ENCODE data around the gene ACOD1.

DNA sequence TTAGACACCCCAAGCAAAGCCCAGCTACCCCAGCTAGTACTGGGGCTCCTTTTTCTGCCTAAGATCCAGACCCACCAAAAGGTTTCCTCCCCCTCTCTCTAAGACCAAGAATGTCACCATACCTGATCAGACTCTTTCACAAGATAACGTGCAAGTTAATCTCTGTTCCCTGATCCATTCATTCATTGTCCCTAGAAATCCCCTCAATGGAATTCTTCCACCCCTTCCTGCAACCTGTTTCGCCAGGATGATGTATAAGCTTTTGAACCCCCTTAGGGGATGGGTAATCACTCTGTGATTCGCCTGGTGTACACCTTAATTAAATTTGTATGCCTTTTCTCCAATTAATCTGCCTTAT, 26.3 kb downstream of the ACOD1 start:
- TF ChIP-seq, protein P1, sequence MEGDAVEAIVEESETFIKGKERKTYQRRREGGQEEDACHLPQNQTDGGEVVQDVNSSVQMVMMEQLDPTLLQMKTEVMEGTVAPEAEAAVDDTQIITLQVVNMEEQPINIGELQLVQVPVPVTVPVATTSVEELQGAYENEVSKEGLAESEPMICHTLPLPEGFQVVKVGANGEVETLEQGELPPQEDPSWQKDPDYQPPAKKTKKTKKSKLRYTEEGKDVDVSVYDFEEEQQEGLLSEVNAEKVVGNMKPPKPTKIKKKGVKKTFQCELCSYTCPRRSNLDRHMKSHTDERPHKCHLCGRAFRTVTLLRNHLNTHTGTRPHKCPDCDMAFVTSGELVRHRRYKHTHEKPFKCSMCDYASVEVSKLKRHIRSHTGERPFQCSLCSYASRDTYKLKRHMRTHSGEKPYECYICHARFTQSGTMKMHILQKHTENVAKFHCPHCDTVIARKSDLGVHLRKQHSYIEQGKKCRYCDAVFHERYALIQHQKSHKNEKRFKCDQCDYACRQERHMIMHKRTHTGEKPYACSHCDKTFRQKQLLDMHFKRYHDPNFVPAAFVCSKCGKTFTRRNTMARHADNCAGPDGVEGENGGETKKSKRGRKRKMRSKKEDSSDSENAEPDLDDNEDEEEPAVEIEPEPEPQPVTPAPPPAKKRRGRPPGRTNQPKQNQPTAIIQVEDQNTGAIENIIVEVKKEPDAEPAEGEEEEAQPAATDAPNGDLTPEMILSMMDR (IDR thresholded peaks at IDR 0.05) = no peak
- TF ChIP-seq POLR2A (IDR thresholded peaks at IDR 0.05) = no peak
